Endothelial cell of umbilical vein (primary cell): Measurements from ENCODE around the gene CSMD2.

Experiments used
- EZH2 ChIP-seq: IDR thresholded peaks from 2 replicates; pipeline ENCODE4 v1.6.1; 2012; ENCODE audit warnings: borderline replicate concordance, low read depth, mild to moderate bottlenecking, moderate library complexity, low read length, inconsistent platforms; ENCODE audit not compliant: severe bottlenecking
- FOS ChIP-seq: IDR thresholded peaks from 2 replicates; pipeline ENCODE4 v1.6.1; 2011; ENCODE audit warnings: mild to moderate bottlenecking, low read length, moderate library complexity, borderline replicate concordance; ENCODE audit not compliant: insufficient read depth
- GATA2 ChIP-seq: IDR thresholded peaks from 2 replicates; pipeline ENCODE4 v1.7.0; 2011; ENCODE audit warnings: low read depth, mild to moderate bottlenecking, moderate library complexity, mixed read lengths, low read length; ENCODE audit not compliant: insufficient read length, insufficient read depth
- JUN ChIP-seq: IDR thresholded peaks from 2 replicates; pipeline ENCODE4 v1.6.1; 2011; ENCODE audit warnings: borderline replicate concordance, low read depth; ENCODE audit not compliant: insufficient read length, insufficient read depth
- MAX ChIP-seq: IDR thresholded peaks from 2 replicates; pipeline ENCODE4 v1.6.1; 2011; ENCODE audit not compliant: insufficient read depth, insufficient read length
- MYC ChIP-seq: IDR thresholded peaks from one replicate; pipeline ENCODE4 v1.6.1; 2011; ENCODE audit warnings: mild to moderate bottlenecking, low read depth, low read length
- POLR2A ChIP-seq: IDR thresholded peaks from 2 replicates; pipeline ENCODE4 v1.6.1; 2012; ENCODE audit warnings: low read depth, mild to moderate bottlenecking, control low read depth, low read length
- POLR2AphosphoS5 ChIP-seq: IDR thresholded peaks from 2 replicates; pipeline ENCODE4 v1.6.1; 2012; ENCODE audit warnings: low read depth, mild to moderate bottlenecking, control low read depth, low read length, moderate library complexity; ENCODE audit not compliant: insufficient read depth
- TF ChIP-seq, protein P1 (sequence below), 2 donors: IDR thresholded peaks; 1 replicate in 1 of 2; 2 replicates in 1 of 2; pipeline ENCODE4 v1.5.1; 2011; ENCODE audit warnings: low read length in 2 of 2, mild to moderate bottlenecking in 2 of 2, moderate library complexity in 2 of 2, control low read depth in 1 of 2, inconsistent platforms in 1 of 2, low read depth in 1 of 2; ENCODE audit not compliant: insufficient read depth in 1 of 2; ENCODE audit errors: extremely low read depth in 1 of 2

DNA sequence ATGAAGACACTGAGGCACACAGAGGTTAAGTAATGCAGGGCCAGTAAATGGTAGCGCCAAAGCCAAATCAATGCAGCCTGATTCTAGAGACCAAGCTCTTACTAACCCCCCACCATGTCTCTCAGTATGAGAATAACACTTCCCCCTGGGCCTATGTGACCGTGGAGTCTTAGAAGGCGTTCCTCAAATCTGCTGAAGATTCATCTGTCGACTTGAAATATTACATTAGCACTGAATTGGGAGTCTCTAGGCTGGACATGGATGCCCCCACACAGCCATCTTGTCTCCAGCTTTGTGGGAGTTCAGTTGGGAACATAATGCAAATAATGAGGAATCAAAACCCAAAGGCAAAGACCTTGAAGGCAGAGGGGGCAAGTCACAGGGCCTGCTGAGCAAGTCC, 419.1 kb downstream of the CSMD2 start:
- TF ChIP-seq, protein P1, sequence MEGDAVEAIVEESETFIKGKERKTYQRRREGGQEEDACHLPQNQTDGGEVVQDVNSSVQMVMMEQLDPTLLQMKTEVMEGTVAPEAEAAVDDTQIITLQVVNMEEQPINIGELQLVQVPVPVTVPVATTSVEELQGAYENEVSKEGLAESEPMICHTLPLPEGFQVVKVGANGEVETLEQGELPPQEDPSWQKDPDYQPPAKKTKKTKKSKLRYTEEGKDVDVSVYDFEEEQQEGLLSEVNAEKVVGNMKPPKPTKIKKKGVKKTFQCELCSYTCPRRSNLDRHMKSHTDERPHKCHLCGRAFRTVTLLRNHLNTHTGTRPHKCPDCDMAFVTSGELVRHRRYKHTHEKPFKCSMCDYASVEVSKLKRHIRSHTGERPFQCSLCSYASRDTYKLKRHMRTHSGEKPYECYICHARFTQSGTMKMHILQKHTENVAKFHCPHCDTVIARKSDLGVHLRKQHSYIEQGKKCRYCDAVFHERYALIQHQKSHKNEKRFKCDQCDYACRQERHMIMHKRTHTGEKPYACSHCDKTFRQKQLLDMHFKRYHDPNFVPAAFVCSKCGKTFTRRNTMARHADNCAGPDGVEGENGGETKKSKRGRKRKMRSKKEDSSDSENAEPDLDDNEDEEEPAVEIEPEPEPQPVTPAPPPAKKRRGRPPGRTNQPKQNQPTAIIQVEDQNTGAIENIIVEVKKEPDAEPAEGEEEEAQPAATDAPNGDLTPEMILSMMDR (IDR thresholded peaks at IDR 0.05; ENCODE audit: extremely low read depth in 1 of 2, insufficient read depth in 1 of 2, low read depth in 1 of 2, low read length in 2 of 2), result no peak
- no peak for TF ChIP-seq EZH2
- TF ChIP-seq GATA2, result no peak
- no peak for TF ChIP-seq FOS
- no peak for TF ChIP-seq POLR2A
- TF ChIP-seq POLR2AphosphoS5, result no peak
- no peak for TF ChIP-seq MAX
- no peak for TF ChIP-seq MYC
- no peak for TF ChIP-seq JUN
